HepG2 (cell line): ENCODE results near the gene NAT14.

Experiments
- CEBPZ ChIP-seq: IDR thresholded peaks from 2 replicates; pipeline ENCODE4 v1.6.1; 2012; ENCODE audit warnings: low read length, improper control_type of control experiment
- CREM ChIP-seq, 2 experiments: sonication (generic) in 1 of 2; formaldehyde crosslinking in 1 of 2; IDR thresholded peaks; 2 replicates each; pipeline versions ENCODE4 v1.4.0 to v1.6.1; 2016 to 2020; ENCODE audit warnings: antibody characterized with exemption in 1 of 2, mild to moderate bottlenecking in 1 of 2, missing genetic modification reagents in 1 of 2
- CTCF ChIP-seq: sonication (generic); formaldehyde crosslinking; IDR thresholded peaks from 2 replicates; pipeline ENCODE4 v1.5.0; 2020; ENCODE audit warnings: mild to moderate bottlenecking, missing genetic modification reagents, moderate library complexity
- MEF2D ChIP-seq: sonication (generic); formaldehyde crosslinking; IDR thresholded peaks from 2 replicates; pipeline ENCODE4 v1.5.1; 2020; ENCODE audit warnings: mild to moderate bottlenecking, missing genetic modification reagents
- MYC ChIP-seq: sonication (generic); formaldehyde crosslinking; IDR thresholded peaks from 2 replicates; pipeline ENCODE4 v1.9.0; 2021; ENCODE audit warnings: missing genetic modification reagents, borderline replicate concordance
- PCBP2 ChIP-seq: fragments of 200-400 bp; formaldehyde crosslinking; optimal IDR thresholded peaks from 2 replicates; pipeline ENCODE3; 2018; ENCODE audit warnings: low read length, low read depth; ENCODE audit not compliant: poor library complexity, severe bottlenecking
- POLR2A ChIP-seq, 2 experiments: IDR thresholded peaks; 2 replicates each; pipeline ENCODE4 v1.6.1; 2011; ENCODE audit warnings: low read depth in 2 of 2, low read length in 2 of 2, mild to moderate bottlenecking in 1 of 2, moderate library complexity in 1 of 2; ENCODE audit not compliant: insufficient read depth in 1 of 2
- ZFP41 ChIP-seq: sonication (generic); formaldehyde crosslinking; IDR thresholded peaks from 2 replicates; pipeline ENCODE4 v1.4.0; 2020; ENCODE audit warnings: mild to moderate bottlenecking, missing genetic modification reagents, borderline replicate concordance
- ZNF546 ChIP-seq: sonication (generic); formaldehyde crosslinking; conservative IDR thresholded peaks from 2 replicates; pipeline ENCODE4 v1.8.1; 2023; ENCODE audit warnings: mild to moderate bottlenecking, missing genetic modification reagents
- ZNF570 ChIP-seq: sonication (generic); formaldehyde crosslinking; IDR thresholded peaks from 2 replicates; pipeline ENCODE4 v1.4.0; 2020; ENCODE audit warnings: mild to moderate bottlenecking, missing genetic modification reagents, borderline replicate concordance

- TF ChIP-seq CEBPZ (no peak), CTCF (CRISPR knock-in tag) (no peak), ZFP41 (no peak), POLR2A (IDR thresholded peaks at IDR 0.05; ENCODE audit: insufficient read depth in 1 of 2, low read depth in 2 of 2, low read length in 2 of 2) (no peak), ZNF546 (CRISPR knock-in tag) (no peak), PCBP2 (no peak), MEF2D (CRISPR knock-in tag) (no peak), CREM (IDR thresholded peaks at IDR 0.05) (no peak), CREM (CRISPR knock-in tag; IDR thresholded peaks at IDR 0.05) (no peak), MYC (CRISPR knock-in tag) (no peak), ZNF570 (CRISPR knock-in tag) (no peak)
Observed at GRCh38 chr19:55489711-55490477, 4.9 kb downstream of the NAT14 start.
